Calu3 (cell line): Measurements from ENCODE around the gene PDCD4. TPM values are rescaled to one million over a fixed set of nuclear protein-coding genes. Genes with fewer than 3 reads are reported as not detected.

Experiments
- BruUV-seq: library from RNA; stranded (reverse); fragments of 400-500 nt; replicated peaks from 2 replicates; lab custom pipeline; 2021; lab: Mats Ljungman, UMichigan
- CTCF ChIA-PET: fragments of 300-600 bp; sonication (Branson Sonifier 250); formaldehyde crosslinking; loops from one replicate; lab custom pipeline; 2022; ENCODE audit warnings: antibody characterized with exemption; lab: Charles Lee
- DNase-seq: peaks from one replicate; pipeline ENCODE4 v3.0.0; 2022
- H3K27ac Mint-ChIP-seq: one replicate; pipeline ENCODE4 v1.8.0; 2022; ENCODE audit warnings: mixed read lengths; ENCODE audit not compliant: unreplicated experiment
- H3K27me3 Mint-ChIP-seq: one replicate; pipeline ENCODE4 v1.8.0; 2022; ENCODE audit warnings: mixed read lengths; ENCODE audit not compliant: unreplicated experiment
- H3K36me3 Mint-ChIP-seq: one replicate; pipeline ENCODE4 v1.8.0; 2022; ENCODE audit warnings: mild to moderate bottlenecking, moderate library complexity, mixed read lengths; ENCODE audit not compliant: insufficient read depth, unreplicated experiment
- H3K4me1 Mint-ChIP-seq: one replicate; pipeline ENCODE4 v1.8.0; 2022; ENCODE audit warnings: mild to moderate bottlenecking, low read depth, mixed read lengths; ENCODE audit not compliant: unreplicated experiment
- H3K4me3 Mint-ChIP-seq: one replicate; pipeline ENCODE4 v1.8.0; 2022; ENCODE audit warnings: mild to moderate bottlenecking, low read depth, moderate library complexity, mixed read lengths; ENCODE audit not compliant: unreplicated experiment
- H3K9me3 Mint-ChIP-seq: one replicate; pipeline ENCODE4 v1.8.0; 2022; ENCODE audit warnings: low read depth, mixed read lengths; ENCODE audit not compliant: unreplicated experiment
- CTCF ChIP-seq: fragments of 200-600 bp; IDR thresholded peaks from one replicate; pipeline ENCODE4 v1.8.0; 2022; ENCODE audit warnings: antibody characterized with exemption; ENCODE audit not compliant: unreplicated experiment
- intact Hi-C: fragments of 100-400 bp; cut with micrococcal nuclease; formaldehyde crosslinking; loops from one replicate; pipeline ENCODE4 v1.10.0; 2022; ENCODE audit not compliant: unreplicated experiment
- total RNA-seq: library from RNA; stranded (reverse); gene quantifications from 2 replicates; pipeline ENCODE4 v1.2.3, GENCODE V29; 2022

Gene PDCD4
- total RNA-seq, 1 experiment from 2014 or later = 26.1 TPM

GRCh38 chr10:110892602-110893288 is 21.0 kb downstream of the PDCD4 start:
- no peaks in the 10 kb centered on the region for H3K9me3 Mint-ChIP-seq
- intact Hi-C loops = loop anchor here (1.0 kb wide), 2 partner anchors 88 to 146 kb away; no protein-coding TSS in a partner anchor
- BruUV-seq = no TSS peak
- H3K27ac Mint-ChIP-seq = no peak overlapping the region
- no peak for TF ChIP-seq CTCF
- DNase-seq = no peak
- no peaks in the 10 kb centered on the region for H3K4me1 Mint-ChIP-seq
- CTCF ChIA-PET = interaction anchor here (2.2 kb wide), 1 partner anchor 147 kb away, joined by 15 read pairs; no protein-coding TSS in a partner anchor
- H3K36me3 Mint-ChIP-seq = no peaks in the 10 kb centered on the region
- H3K27me3 Mint-ChIP-seq = no peaks in the 10 kb centered on the region
- no peak overlapping the region for H3K4me3 Mint-ChIP-seq

GRCh38 chr10:110893559-110894179 is 21.9 kb downstream of the PDCD4 start:
- no peak for DNase-seq
- CTCF ChIA-PET = interaction anchor here (1.2 to 2.2 kb wide), 2 partner anchors 90 to 148 kb away, joined by 6 to 15 read pairs; no protein-coding TSS in a partner anchor
- H3K9me3 Mint-ChIP-seq = no peaks in the 10 kb centered on the region
- H3K27me3 Mint-ChIP-seq = no peaks in the 10 kb centered on the region
- no peak overlapping the region for H3K27ac Mint-ChIP-seq
- intact Hi-C loops = loop anchor here (1.0 kb wide), 2 partner anchors 89 to 147 kb away; no protein-coding TSS in a partner anchor
- no peak for TF ChIP-seq CTCF
- no peaks in the 10 kb centered on the region for H3K36me3 Mint-ChIP-seq
- no peak overlapping the region for H3K4me3 Mint-ChIP-seq
- H3K4me1 Mint-ChIP-seq = no peaks in the 10 kb centered on the region
- no TSS peak for BruUV-seq

- intact Hi-C loops = no loop called here
- no TSS peak for BruUV-seq
- CTCF ChIA-PET = no interaction called here
- Mint-ChIP-seq H3K4me3 (no peak overlapping the region), H3K27me3 (no peaks in the 10 kb centered on the region), H3K27ac (no peak overlapping the region), H3K9me3 (no peaks in the 10 kb centered on the region), H3K4me1 (peaks cover 2% of the 10 kb centered on the region), H3K36me3 (no peaks in the 10 kb centered on the region)
- no peak for DNase-seq
- TF ChIP-seq CTCF = no peak
These were observed 25.5 kb downstream of the PDCD4 start for GRCh38 chr10:110897184-110897583.

- Mint-ChIP-seq H3K36me3 (peaks cover 5% of the 10 kb centered on the region), H3K27me3 (no peaks in the 10 kb centered on the region), H3K4me3 (no peak overlapping the region), H3K9me3 (no peaks in the 10 kb centered on the region), H3K4me1 (peaks cover 11% of the 10 kb centered on the region), H3K27ac (no peak overlapping the region)
- intact Hi-C loops = no loop called here
- DNase-seq = no peak
- CTCF ChIA-PET = no interaction called here
- TSS peak; percentile 74 for BruUV-seq
- TF ChIP-seq CTCF = no peak
These were observed 26.7 kb downstream of the PDCD4 start for GRCh38 chr10:110898391-110898790.
